Stimulated activated CD4-positive, alpha-beta T cell treated with anti-CD3 and anti-CD28 coated beads, Interleukin-2, amount 100 ng/mL, for 4 hours (primary cell): ENCODE measurements around the gene CDR2.

Source experiments
- DNase-seq: peaks from one replicate; pipeline ENCODE4 v3.0.0-alpha.2; 2020; ENCODE audit warnings: low read depth

CDR2 gene

DNA sequence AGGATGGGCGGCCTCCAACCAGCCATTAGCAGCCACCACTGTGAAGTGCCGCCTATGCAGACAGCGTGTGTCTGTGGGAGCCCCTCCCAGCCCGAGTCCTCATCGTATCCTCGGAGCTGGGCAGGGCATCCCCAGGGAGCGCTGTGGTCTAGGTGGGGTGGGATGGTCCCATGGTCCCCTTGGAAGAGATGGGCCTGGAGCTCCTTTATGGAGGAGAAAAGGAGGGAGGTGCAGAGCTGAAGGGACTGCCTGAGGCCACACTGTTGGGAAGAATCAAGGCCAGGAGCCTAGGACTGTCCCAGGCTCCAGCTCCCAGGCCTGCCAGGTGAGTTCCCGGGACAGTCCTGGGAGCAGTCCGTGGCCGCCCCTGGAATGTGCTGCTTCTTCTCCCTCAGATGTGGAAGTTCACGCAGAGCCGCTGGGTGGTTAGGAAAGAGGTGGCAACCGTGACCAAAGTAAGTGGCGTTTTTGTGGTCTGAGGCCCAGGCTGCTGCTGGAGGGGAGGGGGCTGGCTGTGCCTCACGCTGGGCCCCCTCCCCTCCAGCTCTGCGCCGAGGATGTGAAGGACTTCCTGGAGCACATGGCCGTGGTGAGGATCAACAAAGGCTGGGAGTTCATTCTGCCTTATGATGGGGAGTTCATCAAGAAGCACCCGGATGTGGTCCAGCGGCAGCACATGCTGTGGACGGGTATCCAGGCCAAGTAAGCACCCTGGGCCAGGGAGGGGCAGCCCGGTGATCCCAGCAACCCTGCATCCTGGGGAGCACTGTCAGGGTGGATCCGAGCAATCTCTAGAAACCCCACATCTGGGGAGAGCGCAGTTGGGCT is 50.2 kb downstream of the CDR2 start:
- no peak for DNase-seq

DNA sequence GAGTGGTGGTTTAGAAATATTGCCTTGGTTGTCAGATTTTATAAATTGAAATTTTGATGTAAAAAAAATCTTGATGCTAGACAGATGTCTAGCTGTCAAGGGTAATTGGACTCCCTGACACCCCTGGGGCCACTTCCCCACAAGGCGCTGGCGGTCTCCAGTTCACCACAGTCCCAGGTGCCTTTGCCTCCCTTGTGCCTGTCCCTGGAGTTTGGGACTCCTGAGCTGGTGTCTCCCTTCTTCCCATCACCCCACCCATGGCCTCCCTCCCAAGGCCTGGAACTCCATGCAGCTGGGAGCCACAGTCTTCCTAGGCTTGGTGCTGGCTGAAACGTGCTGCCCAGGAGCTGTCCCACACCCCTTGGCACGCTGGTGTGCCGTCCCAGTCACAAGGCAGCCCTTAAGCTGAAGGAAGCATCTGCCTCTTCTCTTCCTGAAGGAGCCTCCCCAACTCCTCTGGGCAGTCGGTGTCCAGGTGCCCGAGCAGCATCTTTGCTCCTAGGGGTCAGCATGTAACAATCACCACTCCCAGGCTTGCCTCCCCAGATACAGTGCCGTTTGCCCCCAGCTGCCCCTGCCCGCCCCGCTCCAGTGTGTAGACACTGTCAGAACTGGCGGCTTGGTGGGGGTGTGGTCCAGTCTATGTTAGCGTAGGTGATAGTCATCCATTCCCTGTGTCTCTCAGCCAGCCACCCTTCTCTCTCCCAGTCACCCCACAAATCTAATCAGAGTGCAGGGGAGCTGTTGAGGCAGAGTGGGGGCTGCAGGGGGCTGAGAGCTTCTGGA is 51.1 kb downstream of the CDR2 start:
- no peak for DNase-seq

DNA sequence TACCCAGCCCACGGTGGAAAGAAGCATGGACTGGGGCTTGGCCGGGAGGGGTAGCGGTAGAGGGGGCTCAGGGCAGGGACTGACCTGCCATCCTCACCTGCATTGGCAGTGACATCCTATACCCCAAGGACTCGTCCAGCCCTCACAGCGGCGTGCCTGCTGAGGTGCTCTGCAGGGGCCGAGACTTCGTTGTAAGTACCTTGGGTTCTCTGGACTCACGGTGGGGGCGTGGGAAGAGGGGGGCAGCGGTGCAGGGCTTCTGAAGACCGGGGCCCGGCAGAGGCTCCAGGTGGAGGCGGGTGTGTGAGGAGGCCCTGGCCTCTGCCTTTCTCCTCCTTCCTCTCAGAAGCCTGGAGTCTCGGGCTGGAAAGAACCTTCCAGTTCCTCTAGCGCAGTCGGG is 51.7 kb downstream of the CDR2 start:
- no peak for DNase-seq

DNA sequence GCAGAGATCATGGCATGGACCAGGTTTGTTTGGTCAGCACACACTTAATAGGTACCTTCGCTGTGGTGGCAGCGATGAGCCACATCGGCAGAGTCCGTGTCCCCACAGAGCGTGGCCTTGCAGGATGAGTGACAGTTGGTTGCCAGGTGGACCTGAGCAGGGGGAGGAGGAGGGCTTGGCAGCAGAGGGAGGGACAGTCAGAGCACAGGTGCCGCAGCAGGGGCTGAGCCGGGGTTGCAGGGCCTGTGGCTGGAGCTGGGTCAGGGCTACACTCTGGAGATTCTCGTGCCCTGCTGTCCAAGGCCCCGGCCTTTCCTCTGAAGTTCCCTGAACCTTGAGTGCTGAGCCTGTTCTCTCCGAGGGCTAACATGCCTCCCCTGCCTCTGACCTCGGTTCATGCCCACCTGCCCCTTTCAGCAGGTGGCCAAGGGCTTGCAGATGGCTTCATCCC is 52.4 kb downstream of the CDR2 start:
- DNase-seq = no peak

DNA sequence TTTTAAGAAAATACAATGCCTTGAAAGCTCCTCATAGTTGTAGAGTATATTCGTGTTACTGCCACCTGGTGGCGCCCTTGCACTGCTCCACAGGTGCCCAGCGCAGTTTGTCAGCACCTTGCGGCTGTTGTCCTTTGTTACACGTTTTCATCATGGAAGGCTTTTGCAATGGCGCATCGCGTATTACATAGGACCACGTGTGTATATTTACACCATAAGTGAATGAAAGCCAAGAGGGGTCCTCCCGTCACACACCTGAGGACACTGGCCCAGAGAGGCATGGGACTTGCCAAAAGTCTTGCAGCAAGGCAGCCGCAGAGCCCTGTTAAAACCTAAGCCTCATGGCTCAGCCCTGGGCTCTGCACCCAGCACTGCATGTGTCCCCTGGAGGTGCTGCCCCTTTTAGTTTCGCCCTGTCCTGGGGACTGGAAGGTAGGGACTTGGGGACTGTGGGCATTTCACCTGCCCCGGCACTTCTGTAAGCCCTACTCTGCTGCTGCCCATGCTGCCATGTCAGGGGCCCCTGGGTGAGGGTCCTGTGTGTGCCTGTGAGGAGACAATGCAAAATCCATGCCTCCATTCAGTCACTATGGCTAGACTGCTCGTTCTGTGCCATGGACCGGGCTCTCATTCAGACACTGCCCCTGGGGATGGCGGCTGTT is 52.9 kb downstream of the CDR2 start:
- DNase-seq = peak; percentile 39

DNA sequence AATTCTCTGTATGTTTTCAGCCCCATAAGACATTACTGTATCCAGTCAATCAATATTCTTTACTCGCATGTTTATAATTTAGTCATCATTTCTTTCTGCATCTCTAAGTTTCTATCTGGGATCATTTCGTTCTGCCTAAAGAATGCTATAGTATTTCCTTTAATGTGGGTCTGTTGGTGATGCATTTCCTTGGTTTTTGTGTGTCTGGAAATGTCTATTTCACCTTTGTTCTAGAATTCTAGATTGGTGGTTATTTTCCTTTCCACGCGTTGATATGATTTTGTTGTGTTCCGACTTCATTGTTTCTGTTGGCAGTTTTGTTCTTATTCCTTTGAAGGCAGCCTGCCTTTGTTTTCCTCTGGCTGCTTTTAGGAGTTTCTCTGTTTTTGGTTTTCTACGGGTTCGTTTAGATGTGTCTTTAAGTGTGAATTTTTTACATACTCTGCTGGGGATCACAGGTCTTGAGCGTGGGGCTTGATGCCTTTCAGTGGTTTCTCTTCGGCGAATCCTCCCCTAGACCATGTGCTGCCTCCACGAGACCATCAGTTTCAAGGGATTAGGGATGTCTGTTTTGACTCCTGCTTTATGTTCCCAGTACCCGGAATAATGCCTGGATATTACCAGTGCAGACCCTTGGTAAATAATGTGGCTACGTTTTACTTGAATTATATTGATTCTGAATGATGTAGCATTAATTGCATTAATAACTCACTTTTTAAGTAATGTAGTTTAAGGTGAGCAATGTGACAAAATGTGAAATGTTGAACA is 53.7 kb downstream of the CDR2 start:
- no peak for DNase-seq

DNA sequence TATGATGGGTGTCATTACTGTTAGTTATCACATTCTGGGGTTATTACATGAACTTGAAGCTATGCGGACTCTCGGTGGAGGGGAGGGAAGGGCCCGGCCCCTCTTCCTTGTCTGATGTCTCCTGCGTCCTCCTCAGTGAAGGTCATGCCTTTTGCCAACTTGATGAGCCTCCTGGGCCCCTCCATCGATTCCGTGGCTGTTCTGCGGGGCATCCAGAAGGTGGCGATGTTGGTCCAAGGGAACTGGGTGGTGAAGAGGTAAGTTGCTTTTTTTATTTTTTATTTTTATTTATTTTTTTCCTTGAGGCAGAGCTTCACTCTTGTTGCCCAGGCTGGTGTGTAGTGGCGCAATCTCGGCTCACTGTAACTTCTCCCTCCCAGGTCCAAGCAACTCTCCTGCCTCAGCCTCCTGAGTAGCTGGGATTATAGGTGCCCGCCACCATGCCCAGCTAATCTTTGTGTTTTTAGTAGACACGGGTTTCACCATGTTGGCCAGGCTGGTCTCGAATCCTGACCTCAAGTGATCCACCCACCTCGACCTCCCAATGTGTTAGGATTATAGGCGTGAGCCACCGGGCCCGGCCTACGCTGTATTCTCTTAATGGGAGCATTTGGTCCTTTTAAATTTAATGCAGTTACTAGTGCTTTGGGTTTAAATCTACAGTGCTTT is 55.6 kb downstream of the CDR2 start:
- peak; percentile 32 for DNase-seq

DNA sequence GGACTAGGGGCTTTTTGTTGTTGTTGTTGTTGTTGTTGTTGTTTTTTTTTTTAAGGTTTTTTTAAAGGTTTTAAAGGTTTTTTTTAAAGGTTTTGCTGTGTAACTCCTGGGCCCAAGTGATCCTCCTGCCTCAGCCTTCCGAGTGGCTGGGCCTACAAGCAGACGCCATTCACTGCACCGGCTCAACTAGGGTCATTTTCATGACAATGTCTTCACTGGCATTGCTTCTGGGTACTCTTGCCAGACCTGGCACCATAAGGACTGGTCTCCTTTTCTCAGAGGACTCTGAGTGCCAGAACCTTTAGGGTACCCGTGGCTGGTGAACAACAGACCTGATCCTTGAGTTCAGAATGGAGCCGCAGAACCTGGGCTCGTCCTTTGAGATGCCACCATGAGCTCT is 56.8 kb downstream of the CDR2 start:
- no peak for DNase-seq

DNA sequence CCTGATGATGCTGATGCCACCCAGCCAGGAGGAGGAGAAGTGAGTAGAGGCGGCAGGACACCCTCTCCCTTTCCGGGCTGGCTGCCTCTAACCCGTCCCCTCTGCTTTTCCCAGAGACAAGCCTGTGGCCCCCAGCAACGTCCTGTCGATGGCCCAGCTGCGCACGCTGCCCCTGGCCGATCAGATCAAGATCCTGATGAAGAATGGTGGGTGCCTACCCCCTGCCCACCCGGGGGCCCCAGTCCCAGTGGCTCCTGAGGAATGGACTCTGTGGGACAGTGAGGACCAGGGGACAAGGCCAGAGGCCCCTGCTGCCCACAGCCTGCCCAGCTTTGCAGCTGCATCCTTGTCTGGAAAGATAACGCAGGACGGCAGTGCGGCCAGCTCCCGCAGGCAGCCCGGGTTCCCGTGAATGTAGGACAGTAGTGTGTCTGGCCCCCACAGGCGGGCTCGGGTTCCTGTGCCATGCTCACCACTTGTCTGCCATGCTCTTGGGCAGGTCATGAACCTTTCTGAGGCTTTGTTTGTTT is 57.4 kb downstream of the CDR2 start:
- DNase-seq = no peak

DNA sequence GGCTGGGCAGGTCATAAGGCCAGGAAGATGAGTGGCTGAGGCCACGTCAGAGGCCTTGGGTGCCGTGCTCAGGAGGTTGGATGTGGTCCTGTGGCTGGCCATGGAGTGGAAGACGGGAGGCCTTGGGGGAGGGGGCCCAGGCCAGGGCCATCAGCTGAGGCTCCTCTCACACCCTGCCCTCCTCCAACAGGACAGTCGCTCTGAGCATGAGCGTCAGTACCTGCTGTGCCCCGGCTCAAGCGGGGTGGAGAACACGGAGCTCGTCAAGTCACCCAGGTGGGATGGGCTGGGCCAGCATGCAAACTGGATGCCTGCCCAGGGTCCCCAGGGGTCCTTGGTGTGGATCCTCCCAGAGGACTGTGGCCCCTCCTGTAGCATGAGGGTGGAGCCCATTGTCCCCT is 58.0 kb downstream of the CDR2 start:
- no peak for DNase-seq

DNA sequence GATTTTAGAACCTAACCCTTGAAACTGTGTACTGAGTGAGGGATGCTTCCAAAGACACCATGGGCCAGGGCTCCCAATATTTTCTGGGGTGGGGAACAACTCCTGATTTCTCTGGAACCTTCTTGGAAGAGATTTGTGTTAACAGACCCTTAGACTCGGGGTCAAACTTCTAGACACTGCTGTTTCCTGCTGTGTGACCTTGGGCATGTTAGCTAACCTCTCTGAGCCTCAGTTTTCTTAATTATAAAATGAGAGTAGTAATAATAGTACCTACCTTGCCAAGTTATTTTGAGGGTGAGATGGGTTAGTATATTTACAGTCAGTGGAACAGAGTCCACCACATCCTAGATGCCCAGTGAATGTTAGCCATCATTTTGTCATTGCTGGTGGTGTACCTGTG is 58.4 kb downstream of the CDR2 start:
- DNase-seq = no peak

DNA sequence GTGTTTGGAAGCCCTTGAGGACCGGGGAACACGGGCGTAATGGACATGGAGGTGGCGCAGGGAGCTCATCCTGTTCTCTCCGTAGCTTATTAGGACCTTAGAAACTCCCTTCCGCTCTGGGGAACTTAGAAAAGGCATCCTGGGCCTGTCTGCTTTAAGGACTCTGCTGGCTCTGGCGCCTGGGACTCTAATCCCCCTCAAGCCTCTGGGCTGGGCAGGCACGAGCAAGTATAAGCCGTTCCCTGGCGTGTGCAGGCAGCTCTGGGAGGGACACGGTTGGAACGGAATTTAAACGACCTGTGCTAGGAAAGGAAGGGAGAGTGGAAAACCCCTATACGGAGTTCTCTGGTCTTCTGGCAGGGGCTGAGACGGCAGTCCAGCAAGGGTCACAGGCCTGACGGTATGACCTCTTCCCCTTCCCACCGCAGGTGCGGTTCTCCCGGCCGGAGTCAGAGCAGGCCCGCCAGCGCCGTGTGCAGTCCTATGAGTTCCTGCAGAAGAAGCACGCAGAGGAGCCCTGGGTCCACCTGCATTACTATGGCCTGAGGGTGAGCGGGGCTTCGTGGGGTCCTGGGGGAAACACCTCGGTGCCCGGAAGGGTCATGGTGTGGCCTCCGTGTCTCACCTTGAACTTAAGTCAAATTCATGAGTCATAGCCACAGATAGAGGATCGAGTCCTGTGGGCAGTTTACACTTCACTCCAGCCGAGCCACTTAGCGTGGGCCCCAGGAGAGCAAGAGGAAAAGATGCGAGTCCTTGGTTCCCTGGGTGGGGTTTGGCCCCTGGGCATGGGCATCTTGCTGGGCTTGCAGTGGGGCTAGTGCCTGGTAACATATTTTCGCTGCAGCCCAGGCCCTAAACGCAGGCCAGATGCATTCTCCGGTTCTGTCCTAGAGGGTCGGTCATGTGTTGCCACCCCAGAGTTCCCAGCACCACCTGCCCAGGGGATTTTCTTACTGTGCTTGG is 59.5 kb downstream of the CDR2 start:
- DNase-seq = no peak

DNA sequence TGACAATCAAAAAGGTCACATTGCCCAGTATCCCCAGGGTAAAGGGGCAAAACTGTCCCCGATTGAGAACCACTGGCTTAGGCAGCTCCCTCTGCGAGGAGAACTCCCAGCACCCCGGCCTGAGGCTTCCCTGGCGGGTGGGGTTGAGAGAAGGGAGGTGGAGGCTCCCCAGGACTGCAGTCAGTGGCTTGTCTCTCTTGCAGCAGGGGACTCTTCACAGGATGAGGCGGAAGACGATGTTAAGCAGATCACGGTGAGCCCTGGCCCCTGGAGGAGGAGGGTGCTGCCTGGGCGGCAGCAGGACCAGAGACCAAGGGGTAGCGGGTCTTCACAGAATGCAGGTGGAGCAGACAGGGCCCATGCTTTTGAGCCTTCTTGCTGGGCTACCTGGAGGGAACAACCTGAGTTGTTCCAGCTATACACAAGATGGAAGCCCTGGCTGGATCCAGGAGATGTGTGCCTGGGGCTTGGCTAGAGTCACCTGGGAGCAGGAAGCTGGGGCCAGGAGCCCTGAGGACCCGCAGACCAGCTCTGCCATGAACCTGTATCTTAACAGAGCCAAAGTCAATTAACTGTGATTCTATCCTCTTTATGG is 60.4 kb downstream of the CDR2 start:
- DNase-seq = no peak

DNA sequence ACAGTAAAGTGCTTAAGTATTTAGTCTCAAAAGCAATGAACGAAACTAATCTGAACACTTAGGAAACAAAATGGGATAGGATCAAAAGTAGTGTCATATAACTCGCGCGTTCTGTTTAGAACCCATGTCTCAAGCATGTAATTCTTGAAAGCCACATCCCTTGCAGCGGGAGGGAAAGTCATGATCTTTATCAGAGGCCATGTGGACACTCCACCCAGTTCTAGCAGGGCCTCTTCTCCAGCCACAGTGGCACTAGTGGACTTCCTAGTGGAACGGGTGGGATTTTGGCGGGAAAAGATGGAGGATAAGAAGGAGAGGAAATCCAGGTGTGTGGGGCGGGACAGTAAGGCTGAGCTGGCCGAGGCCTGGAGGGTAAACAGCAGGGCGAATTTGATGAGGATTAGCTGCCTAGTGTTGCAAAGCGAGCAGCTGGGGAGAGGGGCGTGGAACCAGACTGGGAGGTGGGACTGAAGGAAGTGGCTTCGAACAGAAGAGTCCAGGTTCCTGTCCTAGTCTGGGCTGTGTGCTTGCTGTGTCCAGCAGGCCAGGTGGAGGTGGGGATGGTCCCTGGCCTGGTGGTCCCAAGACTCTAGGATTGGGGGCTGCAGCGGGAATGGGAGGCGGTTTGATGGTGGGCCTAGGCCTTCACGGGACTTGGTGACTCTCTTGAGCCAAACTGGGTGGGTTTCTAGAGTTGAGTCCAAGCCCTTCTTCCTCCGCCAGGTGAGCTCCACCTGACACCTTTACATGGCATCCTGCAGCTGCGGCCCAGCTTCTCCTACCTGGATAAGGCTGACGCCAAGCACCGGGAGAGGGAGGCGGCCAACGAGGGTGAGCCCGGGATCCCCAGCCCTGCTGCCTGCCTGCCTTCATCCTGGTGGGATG is 61.3 kb downstream of the CDR2 start:
- DNase-seq = no peak

DNA sequence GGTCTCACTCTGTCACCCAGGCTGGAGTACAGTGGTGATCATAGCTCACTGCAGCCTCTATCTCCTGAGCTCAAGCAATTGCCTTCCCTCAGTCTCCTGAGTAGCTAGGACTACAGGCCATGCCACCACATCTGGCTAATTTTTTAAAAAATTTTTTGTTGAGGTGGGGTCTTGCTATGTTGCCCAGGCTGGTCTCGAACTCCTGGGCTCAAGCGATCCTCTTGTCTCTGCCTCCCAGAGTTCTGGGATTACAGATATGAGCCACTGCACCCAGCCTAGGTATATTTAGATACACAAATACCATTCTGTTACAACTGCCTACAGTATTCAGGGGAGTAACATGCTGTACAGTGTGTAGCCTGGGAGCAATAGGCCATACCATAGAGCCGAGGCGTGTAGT is 62.9 kb downstream of the CDR2 start:
- no peak for DNase-seq

DNA sequence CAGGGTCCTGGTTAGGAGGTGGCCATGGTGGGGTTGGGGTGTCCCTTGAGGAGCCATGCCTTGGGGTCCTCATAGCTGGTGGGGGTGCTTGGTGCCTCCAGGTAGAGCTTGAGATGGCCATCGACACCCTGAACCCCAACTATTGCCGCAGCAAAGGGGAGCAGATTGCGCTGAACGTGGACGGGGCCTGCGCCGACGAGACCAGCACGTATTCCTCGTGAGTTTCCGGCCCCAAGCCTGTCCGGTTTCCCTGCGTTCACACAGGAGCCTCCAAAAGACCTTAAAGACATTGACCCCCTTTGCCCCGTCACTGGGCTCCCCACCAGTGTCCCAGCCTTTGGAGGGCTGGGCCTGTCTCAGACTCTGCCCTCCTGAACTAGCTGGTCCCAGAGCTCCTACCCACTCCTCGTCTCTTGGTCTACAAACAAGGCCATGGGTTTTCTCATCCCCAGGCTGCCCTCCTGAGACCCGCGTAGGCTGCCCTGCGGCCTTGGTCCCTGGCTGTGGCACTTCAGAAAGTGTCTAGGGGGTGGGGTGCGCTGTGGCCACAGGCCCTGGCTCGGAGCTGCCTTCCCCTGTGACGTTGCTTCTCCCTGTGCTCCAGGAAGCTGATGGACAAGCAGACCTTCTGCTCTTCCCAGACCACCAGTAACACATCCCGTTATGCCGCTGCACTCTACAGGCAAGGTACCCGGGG is 65.4 kb downstream of the CDR2 start:
- DNase-seq = no peak

DNA sequence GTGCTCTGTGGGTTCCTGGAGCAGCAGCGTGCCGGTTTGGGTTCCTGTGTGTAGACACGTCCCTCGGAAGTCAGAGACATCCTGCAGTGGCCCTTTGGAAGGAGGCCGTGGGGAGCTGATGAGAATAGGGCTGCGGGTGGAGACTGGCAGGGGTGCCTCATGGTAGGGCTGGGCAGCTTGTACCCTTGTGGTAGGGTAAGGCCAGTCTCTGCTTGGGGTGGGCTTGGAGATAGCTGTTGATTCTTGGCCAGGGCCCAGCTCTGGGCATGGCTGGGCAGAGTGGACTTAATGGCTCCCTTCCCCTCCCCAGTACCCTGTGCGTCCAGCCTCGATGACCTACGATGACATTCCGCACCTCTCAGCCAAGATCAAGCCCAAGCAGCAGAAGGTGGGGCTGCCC is 66.6 kb downstream of the CDR2 start:
- DNase-seq = no peak

DNA sequence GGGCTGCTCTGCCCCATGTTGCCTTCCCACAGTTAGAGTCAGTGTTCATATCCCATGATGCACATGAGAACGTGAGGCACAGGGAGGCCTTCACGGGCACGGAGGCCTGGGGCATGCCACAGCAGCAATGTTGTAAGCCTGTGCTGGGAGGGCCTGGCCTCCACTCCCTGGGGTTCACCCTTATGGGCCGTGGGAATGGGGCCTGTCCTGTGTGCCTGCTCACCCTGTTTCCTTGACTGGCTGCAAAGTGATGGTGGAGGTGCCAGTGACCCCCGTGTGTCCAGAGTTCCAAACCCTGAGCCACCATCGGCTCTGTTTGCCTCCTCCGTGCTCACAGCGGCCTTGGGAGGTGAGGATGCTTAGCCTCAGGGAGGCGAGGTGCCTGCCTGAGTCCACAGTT is 67.6 kb downstream of the CDR2 start:
- DNase-seq = no peak
